ENCODE results near the gene PDGFRB.

GRCh38 chr5:150152636-150153462 lies 2.8 kb downstream of the PDGFRB start:
- no peak for TF ChIP-seq ZBTB4 (CRISPR knock-in tag; IDR thresholded peaks at IDR 0.05)
- TF ChIP-seq PKNOX1 (IDR thresholded peaks at IDR 0.05): no peak
- no peak for TF ChIP-seq CTCF (IDR thresholded peaks at IDR 0.05 in 2 of 3, conservative IDR thresholded peaks at IDR 0.05 in 1 of 3; ENCODE audit: control insufficient read depth in 2 of 3, extremely low read depth in 1 of 3, insufficient read depth in 1 of 3, low read depth in 3 of 3, low read length in 3 of 3)
- no peak for TF ChIP-seq SP1 (IDR thresholded peaks at IDR 0.05; ENCODE audit: low read depth, low read length)
- TF ChIP-seq CREM (IDR thresholded peaks at IDR 0.05; ENCODE audit: low read depth): no peak
- no peak for TF ChIP-seq IRF3 (IDR thresholded peaks at IDR 0.05)
- TF ChIP-seq EZH2 (IDR thresholded peaks at IDR 0.05; ENCODE audit: borderline replicate concordance, control insufficient read depth, low read depth, low read length): no peak
- TF ChIP-seq YY1 (IDR thresholded peaks at IDR 0.05; ENCODE audit: low read depth, low read length): no peak
- no peak for TF ChIP-seq RFX5 (IDR thresholded peaks at IDR 0.05; ENCODE audit: low read depth, low read length)
